Body of pancreas (tissue), 4 donors: Measurements from ENCODE around the gene EHBP1. TPM values are rescaled to one million over a fixed set of nuclear protein-coding genes. Genes with fewer than 3 reads are reported as not detected.
A peak's percentile ranks its signal among the peaks of the same experiment; 100 is the strongest.

Experiments
- ATAC-seq: fragments of 150-250 bp; one replicate; pipeline ENCODE4 v1.9.1; 2016
- DNase-seq, 4 donors: peaks; one replicate each; pipeline ENCODE4 v3.0.0-alpha.2; 2019
- H3K27ac ChIP-seq, 4 donors: fragments of 200-600 bp; sonication (generic); 1 replicate in 3 of 4; 2 replicates in 1 of 4; pipeline versions ENCODE4 v1.5.1 to v1.6.1; 2016 to 2019; ENCODE audit warnings: mild to moderate bottlenecking in 1 of 4, mixed read lengths in 1 of 4, moderate library complexity in 1 of 4
- H3K27me3 ChIP-seq, 2 donors: fragments of 200-600 bp; sonication (generic); one replicate each; pipeline ENCODE4 v1.6.0; 2016; ENCODE audit warnings: mild to moderate bottlenecking in 1 of 2
- H3K36me3 ChIP-seq, 2 donors: fragments of 200-600 bp; sonication (generic); replicated peaks in 1 of 2; 2 replicates each; pipeline ENCODE4 v1.5.1; 2016; ENCODE audit warnings: low read depth in 2 of 2; ENCODE audit not compliant: insufficient read depth in 1 of 2
- H3K4me1 ChIP-seq: fragments of 200-600 bp; sonication (generic); one replicate; pipeline ENCODE4 v1.6.0; 2016
- H3K4me3 ChIP-seq, 2 donors: fragments of 200-600 bp; sonication (generic); 1 replicate in 1 of 2; 2 replicates in 1 of 2; pipeline ENCODE4 v1.5.1; 2016 to 2019
- H3K9me3 ChIP-seq, 3 donors: fragments of 200-600 bp; sonication (generic); 1 replicate in 2 of 3; 2 replicates in 1 of 3; pipeline ENCODE4 v1.5.1; 2016
- CTCF ChIP-seq, 7 experiments: fragments of 450-650 bp in 4 of 7; fragments of 200-600 bp in 3 of 7; sonication (generic) in 3 of 7; IDR thresholded peaks; one replicate each; pipeline ENCODE4 v1.5.1; 2016 to 2019; ENCODE audit warnings: antibody characterized with exemption in 7 of 7
- POLR2A ChIP-seq, 3 donors: fragments of 450-650 bp; IDR thresholded peaks; one replicate each; pipeline ENCODE4 v1.6.1; 2016; ENCODE audit warnings: antibody characterized with exemption in 3 of 3, mild to moderate bottlenecking in 2 of 3
- WGBS, 2 donors: methylation state at CpG; one replicate each; pipeline ENCODE4 v1.1.5; 2017; 5-methylcytosine and 5-hydroxymethylcytosine counted together
- intact Hi-C: fragments of 100-400 bp; cut with DNase I; formaldehyde crosslinking; loops from one replicate; pipeline ENCODE4 v1.15.1; 2023
- total RNA-seq, 2 donors: library from RNA; depleted of rRNA; stranded (reverse); fragments of >200 nt; gene quantifications; one replicate each; pipeline ENCODE4 v1.1.0, GENCODE V29; 2016

EHBP1 gene
- total RNA-seq, 2 donors from 2014 or later, result 43.6 to 45.8 TPM

GRCh38 chr2:63058144-63058920 lies 352.8 kb downstream of the EHBP1 start:
- no peak for ATAC-seq
- H3K9me3 ChIP-seq, result no peaks in the 10 kb centered on the region
- peaks cover 42% of the 10 kb centered on the region for H3K4me1 ChIP-seq
- DNase-seq, result no peak
- no peaks in the 10 kb centered on the region for H3K36me3 ChIP-seq
- TF ChIP-seq CTCF (IDR thresholded peaks at IDR 0.05) (no peak), POLR2A (IDR thresholded peaks at IDR 0.05) (no peak)
- H3K27ac ChIP-seq, result no peak overlapping the region
- no peak overlapping the region for H3K4me3 ChIP-seq
- H3K27me3 ChIP-seq, result peaks cover 0 to 62% of the 10 kb centered on the region in 2 donors
- intact Hi-C loops, result no loop called here
- WGBS, 2 donors, result 9 to 18% methylated on average over 22 to 35 of the region's 35 CpGs

DNA sequence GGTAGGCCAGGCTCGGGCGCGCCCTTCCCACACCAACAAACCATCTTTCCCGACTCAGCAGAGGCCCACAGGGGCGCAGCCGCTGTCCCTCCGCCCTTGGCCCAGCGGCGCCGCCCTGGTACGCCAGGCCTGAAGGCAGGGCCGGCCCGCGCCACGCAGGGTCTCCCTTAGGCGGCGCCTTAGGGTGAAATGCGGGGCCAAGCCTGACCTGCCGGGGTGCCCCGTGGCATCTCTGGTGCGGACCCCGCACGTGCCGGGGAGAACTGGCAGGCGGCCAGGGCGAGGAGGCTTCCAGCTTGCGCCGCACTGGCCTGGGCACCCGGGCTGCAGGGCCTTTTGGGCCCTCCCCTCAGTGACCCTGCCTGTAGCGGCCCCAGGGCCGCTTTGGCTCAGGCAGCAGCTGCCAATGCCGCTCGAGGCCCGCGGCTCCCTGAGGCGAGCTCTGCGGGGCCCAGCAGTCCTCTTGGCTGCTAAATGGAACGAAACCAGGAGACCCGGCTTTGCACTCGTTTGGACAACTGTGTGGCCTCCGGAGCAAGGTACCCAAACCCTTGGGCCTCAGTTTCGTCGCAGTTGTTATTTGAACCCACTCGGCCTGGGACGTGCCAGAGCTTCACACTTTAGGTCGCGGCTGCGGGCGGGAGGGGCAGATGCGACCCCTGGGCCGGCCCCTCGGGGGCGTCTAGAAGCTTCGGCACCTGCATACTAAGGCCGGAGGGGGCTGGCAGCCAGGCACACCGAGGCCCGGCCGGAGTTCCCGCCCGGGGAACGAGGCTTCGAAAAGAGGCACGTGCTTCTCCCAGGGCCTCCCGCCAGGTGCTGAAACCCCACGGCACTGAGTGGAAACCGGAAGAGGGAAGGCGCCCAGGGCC lies 353.6 kb downstream of the EHBP1 start:
- H3K4me3 ChIP-seq, result no peak overlapping the region
- TF ChIP-seq POLR2A (IDR thresholded peaks at IDR 0.05) (no peak), CTCF (IDR thresholded peaks at IDR 0.05) (no peak)
- no peaks in the 10 kb centered on the region for H3K9me3 ChIP-seq
- ATAC-seq, result peak; percentile 34
- H3K4me1 ChIP-seq, result peaks cover 38% of the 10 kb centered on the region
- peaks cover 0 to 69% of the 10 kb centered on the region in 2 donors for H3K27me3 ChIP-seq
- intact Hi-C loops, result no loop called here
- H3K36me3 ChIP-seq, result no peaks in the 10 kb centered on the region
- no peak overlapping the region for H3K27ac ChIP-seq
- peak in 2 of 4 donors; percentile 16 for DNase-seq
- WGBS, 2 donors, result 8 to 35% methylated on average over 4 to 67 of the region's 67 CpGs

GRCh38 chr2:63059793-63060471 lies 354.4 kb downstream of the EHBP1 start:
- 7 to 13% methylated on average over 14 to 36 of the region's 39 CpGs for WGBS, 2 donors
- H3K4me1 ChIP-seq, result peaks cover 35% of the 10 kb centered on the region
- no peaks in the 10 kb centered on the region for H3K36me3 ChIP-seq
- no peak overlapping the region for H3K27ac ChIP-seq
- TF ChIP-seq CTCF (IDR thresholded peaks at IDR 0.05) (no peak), POLR2A (IDR thresholded peaks at IDR 0.05) (no peak)
- ATAC-seq (peak; percentile 16), DNase-seq (no peak)
- H3K9me3 ChIP-seq, result no peaks in the 10 kb centered on the region
- peaks cover 0 to 66% of the 10 kb centered on the region in 2 donors for H3K27me3 ChIP-seq
- intact Hi-C loops, result no loop called here
- no peak overlapping the region for H3K4me3 ChIP-seq

DNA sequence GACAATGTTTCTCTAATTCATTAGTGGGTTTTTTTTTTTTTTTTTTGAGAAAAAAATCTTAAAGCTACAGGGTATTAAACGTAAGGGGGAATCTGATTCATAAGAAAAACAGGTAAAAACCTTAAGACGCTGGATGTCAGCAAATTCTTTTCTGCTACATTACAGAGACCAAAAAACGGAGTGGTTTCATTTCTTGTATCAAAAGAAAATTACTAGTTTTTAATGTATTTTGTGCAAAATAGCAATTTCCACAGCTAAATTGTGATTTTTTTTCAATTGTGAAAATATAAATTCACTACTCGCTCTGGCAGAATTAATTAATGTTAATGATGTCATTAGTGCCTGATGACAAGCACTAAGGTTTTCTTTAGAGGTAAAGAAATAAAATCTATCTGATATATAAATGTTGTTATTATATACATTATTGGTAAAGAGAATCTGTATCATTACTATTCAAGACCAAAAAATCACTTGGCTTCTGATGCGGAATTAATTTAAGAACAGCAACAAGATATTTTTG lies 355.0 kb downstream of the EHBP1 start:
- Histone ChIP-seq H3K9me3 (no peaks in the 10 kb centered on the region), H3K27me3 (peaks cover 0 to 63% of the 10 kb centered on the region in 2 donors), H3K4me1 (peaks cover 29% of the 10 kb centered on the region), H3K4me3 (no peak overlapping the region), H3K27ac (no peak overlapping the region), H3K36me3 (no peaks in the 10 kb centered on the region)
- intact Hi-C loops, result no loop called here
- no peak for ATAC-seq
- WGBS, 2 donors, result 26 to 43% methylated on average over 5 of the region's 5 CpGs
- TF ChIP-seq CTCF (IDR thresholded peaks at IDR 0.05) (no peak), POLR2A (IDR thresholded peaks at IDR 0.05) (no peak)
- DNase-seq, result no peak
